HG02970 (cell line): ENCODE results near the gene BRD8.
"Not testable (repeated sequence)": the region's sequence is repeated elsewhere in the genome, so short reads cannot be mapped to it uniquely, and the experiment has no call there.

Source experiments
- ATAC-seq: cut with Tn5 transposase; IDR thresholded peaks from one replicate; pipeline ENCODE4 v1.9.1; 2021; ENCODE audit warnings: mild to moderate bottlenecking, moderate library complexity, moderate number of reproducible peaks; ENCODE audit not compliant: unreplicated experiment, low FRiP score

The BRD8 gene

DNA sequence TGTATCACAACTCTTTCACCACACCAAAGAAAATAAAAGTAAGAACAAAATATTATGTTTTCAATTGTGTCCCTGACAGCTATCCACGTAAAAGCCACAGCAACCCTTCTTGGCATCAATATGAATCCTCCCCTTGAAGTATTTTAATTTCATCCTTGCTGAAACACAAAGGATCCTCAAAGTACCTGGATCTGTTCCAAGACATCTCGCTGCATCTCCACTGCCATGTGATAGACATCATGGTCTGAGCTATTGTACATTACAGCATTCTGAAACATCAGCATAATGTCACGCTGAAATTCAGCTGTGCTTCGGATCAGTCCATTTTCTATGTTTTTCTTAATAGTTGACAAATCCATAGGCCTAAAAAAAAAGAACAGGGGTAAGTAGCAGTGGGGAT, 17.7 kb downstream of the BRD8 start:
- ATAC-seq: no peak

DNA sequence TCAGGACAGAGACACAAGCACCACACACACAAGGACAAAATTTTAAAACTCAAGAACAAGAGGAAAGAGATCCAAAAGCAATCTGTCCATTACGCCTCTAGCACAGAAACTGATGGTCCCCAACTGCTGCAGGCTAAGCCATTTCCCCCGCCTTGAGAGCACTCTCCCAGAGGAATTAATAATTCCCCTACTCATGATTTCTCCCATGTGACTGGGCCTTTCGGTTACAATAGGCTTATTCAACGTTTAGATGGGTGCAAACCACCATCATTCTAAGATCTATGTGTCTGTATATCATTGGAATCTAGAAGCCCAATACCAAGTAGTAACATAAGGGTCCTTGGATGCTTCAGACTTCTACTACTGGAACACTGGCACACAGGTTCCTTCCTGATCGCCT, 18.8 kb downstream of the BRD8 start:
- no peak for ATAC-seq

GRCh38 chr5:138157626-138158025, 20.8 kb downstream of the BRD8 start:
- no peak for ATAC-seq

DNA sequence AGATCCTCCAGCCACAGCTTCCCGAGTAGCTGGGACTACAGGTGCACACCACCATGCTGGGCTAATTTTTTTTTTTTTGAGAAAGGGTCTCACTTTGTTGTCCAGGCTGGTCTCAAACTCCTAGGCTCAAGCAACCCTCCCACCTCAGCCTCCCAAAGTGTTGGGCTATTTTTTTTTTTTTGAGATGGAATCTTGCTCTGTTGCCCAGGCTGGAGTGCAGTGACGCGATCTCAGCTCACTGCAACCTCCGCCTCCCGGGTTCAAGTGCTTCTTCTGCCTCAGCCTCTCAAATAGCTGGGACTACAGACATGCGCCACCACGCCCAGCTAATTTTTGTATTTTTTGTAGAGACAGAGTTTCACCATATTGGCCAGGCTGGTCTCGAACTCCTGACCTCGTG, 22.5 kb downstream of the BRD8 start:
- not testable (repeated sequence) for ATAC-seq

DNA sequence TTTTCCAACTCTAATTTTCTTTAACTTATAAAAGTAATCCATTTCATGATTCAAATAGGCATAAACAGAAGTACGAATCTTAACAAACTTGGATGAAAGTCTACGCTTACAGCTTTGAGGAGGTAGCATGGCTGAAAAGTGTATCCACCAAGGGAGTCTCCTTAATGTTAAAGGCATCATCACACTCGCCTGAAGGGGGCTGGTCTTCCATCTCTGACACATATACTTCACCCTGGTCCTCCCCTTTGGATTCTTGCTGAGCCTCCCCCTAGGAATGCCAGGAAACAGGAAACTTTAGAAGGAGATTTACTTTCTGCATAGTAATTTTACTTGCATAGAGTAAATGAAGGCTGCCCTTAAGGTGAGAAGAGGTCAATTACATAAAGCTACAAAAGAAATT, 28.9 kb downstream of the BRD8 start:
- no peak for ATAC-seq

GRCh38 chr5:138148811-138149210, 29.6 kb downstream of the BRD8 start:
- no peak for ATAC-seq

DNA sequence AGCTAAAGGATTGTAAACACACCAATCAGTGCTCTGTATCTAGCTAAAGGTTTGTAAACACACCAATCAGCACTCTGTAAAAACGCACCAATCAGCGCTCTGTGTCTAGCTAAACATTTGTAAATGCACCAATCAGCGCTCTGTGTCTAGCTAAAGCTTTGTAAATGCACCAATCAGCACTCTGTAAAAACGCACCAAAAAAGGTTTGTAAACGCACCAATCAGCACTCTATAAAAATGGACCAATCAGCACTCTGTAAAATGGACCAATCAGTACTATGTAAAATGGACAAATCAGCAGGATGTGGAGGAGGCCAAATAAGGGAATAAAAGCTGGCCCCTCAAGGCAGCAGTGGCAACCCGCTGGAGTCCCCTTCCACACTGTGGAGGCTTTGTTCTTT, 34.9 kb downstream of the BRD8 start:
- not testable (repeated sequence) for ATAC-seq

DNA sequence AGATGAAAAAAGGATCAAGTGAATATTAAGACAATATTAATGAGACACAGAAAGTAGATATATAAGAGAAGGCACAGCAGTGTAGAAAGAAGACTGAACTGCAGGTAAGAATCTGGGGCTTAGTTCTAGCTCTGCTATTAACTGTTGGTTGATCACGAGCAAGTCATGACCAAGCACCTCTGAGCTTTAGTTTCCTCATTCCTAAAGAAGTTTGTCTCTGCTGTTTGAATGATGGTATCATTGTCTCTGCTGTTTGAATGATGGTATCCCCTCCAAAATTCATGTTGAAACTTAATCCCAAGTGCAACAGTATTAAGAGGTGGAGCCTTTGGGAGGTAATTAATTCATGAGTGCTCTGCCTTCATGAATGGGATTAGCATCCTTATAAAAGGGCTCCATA, 36.7 kb downstream of the BRD8 start:
- ATAC-seq: no peak

DNA sequence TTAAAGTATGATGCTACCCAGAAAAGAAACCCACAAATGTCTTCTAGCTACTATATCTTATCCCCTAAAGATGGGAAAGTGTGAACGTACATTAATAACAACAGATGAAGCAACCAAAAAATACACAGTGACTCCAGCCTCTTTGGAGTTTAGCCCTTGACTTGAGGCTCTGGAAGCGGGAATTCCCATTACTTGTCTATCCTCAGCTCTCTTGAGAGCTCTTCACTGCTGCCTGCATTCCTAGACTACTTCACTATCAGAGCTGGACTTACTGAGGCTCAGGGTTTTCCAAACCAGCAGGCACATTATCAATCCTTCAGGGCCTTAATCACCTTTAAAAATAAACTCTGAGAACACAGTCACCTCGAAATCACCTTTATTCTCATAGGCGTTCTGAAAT, 38.2 kb downstream of the BRD8 start:
- ATAC-seq: no peak

DNA sequence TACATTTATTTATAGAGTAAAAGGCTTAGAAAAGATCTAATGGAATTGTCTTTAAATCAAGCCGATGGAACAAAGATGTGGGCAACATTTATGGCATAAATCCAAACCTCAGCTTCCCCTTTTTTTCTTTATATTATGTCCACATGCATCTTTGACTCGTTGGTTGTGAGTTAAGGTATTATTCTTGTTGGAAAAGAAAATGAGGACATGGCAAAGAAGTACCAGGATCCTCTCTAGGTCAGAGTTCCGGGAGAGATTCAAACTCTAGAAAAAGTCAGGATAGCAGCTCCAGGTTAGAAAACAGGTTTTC, 38.7 kb downstream of the BRD8 start:
- ATAC-seq: no peak

DNA sequence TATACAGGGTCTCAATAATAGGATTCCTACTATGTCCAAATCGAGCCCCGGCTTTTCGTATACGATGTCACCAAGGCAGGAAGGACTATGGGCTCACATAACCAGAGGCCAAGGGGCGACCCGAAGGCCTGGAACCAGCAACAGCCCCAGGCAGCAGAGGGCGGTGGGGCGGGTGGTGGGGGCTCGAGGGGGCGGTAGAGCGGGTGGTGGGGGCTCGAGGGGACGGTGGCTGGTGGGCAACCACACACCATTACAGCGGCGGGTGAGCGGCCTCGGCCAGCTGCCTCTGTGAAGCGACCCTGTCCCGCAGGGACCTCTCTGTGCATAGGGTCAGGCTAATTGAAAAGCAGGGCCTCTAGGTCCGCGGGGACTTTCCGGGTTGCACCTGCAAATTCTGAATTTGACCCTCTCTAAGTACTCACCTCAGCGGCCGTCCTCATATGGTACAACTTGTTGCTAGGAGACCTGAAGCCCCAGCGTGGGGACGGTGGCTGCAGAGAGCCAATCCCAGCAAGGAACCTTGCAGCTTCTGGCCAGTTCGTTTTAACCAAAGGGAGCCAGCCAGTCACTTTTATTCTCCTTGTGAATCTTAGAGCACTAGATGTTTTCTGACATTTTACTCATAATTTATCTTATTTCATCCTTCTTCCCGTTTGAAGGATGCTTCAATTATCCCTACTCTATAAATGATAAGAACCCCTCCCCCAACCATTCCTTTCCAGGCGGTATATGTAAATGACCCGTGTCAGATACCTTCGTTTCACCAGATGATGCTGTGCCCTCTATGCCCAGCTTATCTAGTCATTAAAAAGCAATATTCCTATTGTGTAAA, 39.3 kb downstream of the BRD8 start, which contains the start of gene NME5:
Gene NME5, minus strand, starts transcription at position 480 of the 832 bp plus-strand sequence. CDS start 648 bp downstream, outside the sequence.
- ATAC-seq: no peak

DNA sequence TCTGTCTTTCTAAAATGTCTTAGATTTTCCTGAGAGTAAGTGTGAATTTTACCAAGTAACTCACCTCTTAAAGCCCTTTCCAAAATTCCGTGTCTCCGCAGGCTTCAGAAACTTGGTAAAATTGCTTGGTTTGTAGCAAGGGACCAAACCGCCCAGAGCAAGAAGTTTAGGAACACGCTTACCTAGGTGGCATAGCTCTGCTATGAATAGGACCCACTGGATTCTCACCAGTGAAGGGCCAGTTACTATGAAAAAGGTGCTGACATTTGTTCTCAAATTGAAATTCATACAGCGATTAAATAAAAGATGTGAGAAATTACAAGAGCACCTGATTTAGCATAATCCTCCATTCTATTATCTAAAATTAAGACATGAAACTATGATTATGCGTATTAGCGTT, 45.9 kb downstream of the BRD8 start:
- ATAC-seq: no peak

DNA sequence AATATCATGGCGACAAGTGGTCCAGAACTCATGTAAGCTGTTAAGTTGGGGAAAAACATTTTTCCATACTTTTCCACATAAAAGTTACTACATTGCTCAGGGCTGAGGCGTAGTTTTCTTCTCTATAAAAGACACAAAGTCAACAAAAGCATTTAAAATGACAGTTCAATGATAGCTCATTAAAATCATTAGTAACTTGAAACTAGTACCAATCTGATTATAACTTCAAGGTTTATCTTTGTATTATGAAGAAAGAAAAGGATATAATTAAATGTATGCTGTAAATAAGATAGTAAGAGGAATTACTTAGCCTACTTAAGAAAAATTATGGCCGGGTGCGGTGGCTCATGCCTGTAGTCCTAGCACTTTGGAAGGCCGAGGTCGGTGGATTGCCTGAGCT, 49.1 kb downstream of the BRD8 start:
- ATAC-seq: no peak

- no peak for ATAC-seq
Measured at GRCh38 chr5:138128334-138128733, 50.1 kb downstream of the BRD8 start.

- no peak for ATAC-seq
Measured at GRCh38 chr5:138115254-138115653, 63.2 kb downstream of the BRD8 start.

DNA sequence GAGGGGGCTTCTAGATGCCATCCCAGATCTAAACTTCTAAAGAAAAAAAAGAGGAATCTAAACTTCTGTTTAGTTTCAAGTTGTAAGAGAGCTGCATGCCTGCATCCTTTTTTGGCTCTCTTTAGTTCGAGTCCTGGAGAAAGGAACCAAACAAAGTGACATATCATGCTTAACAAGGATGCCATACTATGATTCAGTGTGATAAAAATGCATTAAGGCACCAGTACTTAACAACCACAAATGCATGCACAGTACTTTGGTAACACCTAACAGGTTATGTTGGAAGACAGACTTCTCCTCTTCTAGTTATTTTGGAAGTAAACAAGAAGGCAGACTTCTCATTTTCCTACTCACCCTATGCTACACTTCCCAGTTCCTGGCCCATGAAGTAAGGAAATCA, 66.5 kb downstream of the BRD8 start:
- no peak for ATAC-seq

DNA sequence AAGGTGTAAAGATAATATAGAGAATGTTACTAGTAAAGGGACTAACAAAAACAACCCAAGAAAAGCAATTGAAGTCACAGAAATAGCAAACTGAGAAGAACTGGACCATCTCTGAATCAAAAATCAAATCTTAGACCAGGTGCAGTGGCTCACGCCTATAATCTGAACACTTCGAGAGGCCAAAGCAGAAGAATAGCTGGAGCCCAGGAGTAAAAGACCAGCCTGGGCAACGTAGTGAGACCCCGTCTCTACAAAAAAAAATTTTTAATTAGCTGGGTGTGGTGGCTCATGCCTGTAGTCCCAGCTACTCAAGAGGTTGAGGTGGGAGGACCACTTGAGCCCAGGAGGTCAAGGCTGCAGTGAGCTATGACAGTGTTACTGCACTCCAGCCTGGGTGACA, 67.2 kb downstream of the BRD8 start:
- ATAC-seq: no peak

DNA sequence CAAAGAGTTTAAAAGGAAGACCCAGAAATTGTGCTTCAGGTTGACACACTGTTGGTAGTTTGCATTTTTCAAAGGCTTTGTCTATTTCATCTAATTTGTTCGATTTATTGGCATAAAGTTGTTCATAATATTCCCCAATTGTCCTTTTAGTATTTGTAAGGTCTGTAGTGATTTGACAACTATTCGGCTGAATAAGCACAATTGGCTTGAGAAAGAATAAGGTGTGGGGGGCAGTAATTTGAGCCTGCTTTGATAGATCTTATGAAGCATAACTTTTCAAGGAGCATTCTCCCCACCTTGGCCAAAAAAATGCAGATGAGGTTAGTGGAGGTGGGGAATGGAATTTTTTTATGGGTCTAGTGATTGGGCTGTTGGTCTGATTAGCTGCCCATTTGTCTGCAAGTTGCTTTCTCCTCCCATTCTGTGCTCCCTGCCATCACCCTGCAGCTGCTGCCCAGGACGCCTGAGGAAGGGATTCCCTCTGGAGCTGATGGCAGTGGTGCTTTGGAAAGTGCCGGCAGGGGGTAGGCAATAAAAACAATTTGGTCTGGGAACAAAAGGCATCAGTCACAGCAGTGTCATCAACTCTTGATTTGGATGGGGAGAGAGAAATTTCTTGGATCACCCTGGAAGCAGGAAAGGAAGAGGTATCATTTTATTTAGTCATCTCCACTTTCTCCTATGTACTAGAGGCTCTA, 68.0 kb downstream of the BRD8 start:
- no peak for ATAC-seq

DNA sequence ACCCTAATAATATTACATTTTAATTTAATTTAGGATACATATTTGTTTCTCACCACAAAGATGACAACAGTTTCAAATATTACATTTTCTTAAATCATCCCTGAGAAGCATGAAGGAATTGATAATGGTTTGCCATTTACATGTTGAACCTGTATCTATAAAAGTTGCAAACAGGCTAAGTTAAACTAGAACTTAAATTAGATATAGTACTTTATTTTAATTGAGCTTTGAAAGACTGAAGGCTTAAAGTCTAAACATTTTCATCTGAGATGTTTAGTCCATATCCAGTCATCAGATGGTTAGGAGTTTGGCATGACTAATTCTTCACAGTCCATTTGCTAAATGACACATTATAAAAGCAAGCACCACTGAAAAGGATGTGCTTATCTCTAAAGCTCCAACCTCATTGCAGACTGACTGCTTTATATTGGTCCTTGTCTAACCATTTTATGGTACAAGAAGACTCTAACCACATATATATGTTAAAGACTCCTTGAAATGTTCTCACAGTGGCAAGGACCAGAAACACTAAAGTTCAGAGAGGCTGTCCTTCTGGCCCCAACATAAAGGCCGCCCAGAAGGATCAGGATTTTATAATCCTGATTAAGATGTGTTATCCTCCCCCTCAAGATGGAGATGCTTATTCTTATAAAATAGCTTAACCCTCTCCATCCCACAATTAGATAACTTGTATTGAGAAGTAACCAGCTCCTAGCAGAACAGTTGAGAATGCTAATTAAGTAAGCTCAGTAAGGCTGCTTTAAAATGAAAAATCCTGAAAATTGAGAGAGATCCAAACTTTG, 68.8 kb downstream of the BRD8 start:
- ATAC-seq: no peak

- ATAC-seq: no peak
Measured at GRCh38 chr5:138107213-138107612, 71.2 kb downstream of the BRD8 start.

DNA sequence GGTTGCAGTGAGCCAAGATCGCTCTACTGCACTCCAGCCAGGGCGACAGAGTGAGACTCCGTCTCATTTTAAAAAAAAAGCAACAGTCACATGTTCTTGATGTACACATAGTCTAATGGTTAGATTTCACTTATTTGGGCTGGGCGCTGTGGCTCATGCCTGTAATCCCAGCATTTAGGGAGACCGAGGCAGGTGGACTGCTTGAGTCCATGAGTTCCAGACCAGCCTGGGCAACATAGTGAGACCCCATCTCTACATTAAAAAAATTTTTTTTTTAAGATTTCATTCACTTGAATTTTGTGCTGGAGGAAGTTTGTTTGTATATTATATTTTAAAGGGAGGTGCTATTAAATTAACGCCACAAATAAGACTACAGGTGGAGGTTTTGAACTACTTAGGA, 72.7 kb downstream of the BRD8 start:
- no peak for ATAC-seq
